Epithelial cell of proximal tubule (primary cell): Measurements from ENCODE around the gene NHERF2. TPM values are rescaled to one million over a fixed set of nuclear protein-coding genes. Genes with fewer than 3 reads are reported as not detected.
"Not testable (repeated sequence)": the region's sequence is repeated elsewhere in the genome, so short reads cannot be mapped to it uniquely, and the experiment has no call there.

Experiments
- DNase-seq: peaks from one replicate; pipeline ENCODE4 v3.0.0-alpha.2; 2011; ENCODE audit warnings: low read depth
- H3K4me3 ChIP-seq: 2 replicates; pipeline ENCODE4 v1.5.1; 2011; ENCODE audit warnings: low read depth, mild to moderate bottlenecking, low read length
- total RNA-seq: library from RNA; depleted of rRNA; stranded (reverse); fragments of >200 nt; gene quantifications from 2 replicates; pipeline ENCODE4 v1.2.3, GENCODE V29; 2015
- TF ChIP-seq, protein P1 (sequence below): conservative IDR thresholded peaks from 2 replicates; pipeline ENCODE4 v1.5.1; 2012; ENCODE audit warnings: low read depth, mild to moderate bottlenecking, low read length

The NHERF2 gene
- total RNA-seq, 1 donor from 2014 or later, result 29.9 TPM

DNA sequence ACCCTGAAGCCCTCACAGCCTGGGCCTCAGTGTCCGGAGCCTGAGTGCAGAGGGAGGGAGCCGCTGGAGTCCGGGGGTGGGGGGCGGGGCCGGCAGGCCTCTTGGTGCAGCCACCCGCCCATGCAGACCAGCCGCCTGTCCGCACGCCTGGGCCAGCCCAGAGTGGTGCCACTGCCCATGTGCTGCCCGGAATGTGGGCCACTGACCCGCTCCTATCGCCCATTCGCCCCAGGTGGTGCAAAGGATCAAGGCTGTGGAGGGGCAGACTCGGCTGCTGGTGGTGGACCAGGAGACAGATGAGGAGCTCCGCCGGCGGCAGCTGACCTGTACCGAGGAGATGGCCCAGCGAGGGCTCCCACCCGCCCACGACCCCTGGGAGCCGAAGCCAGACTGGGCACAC is 2.6 kb downstream of the NHERF2 start:
- TF ChIP-seq, protein P1, sequence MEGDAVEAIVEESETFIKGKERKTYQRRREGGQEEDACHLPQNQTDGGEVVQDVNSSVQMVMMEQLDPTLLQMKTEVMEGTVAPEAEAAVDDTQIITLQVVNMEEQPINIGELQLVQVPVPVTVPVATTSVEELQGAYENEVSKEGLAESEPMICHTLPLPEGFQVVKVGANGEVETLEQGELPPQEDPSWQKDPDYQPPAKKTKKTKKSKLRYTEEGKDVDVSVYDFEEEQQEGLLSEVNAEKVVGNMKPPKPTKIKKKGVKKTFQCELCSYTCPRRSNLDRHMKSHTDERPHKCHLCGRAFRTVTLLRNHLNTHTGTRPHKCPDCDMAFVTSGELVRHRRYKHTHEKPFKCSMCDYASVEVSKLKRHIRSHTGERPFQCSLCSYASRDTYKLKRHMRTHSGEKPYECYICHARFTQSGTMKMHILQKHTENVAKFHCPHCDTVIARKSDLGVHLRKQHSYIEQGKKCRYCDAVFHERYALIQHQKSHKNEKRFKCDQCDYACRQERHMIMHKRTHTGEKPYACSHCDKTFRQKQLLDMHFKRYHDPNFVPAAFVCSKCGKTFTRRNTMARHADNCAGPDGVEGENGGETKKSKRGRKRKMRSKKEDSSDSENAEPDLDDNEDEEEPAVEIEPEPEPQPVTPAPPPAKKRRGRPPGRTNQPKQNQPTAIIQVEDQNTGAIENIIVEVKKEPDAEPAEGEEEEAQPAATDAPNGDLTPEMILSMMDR, result no peak
- no peak for DNase-seq

GRCh38 chr16:2030036-2030435 is 3.3 kb downstream of the NHERF2 start:
- TF ChIP-seq, protein P1, result no peak
- no peak overlapping the region for H3K4me3 ChIP-seq
- DNase-seq, result no peak

More for the DNA sequence above, 2.6 kb downstream of the NHERF2 start:
- no peak overlapping the region for H3K4me3 ChIP-seq

DNA sequence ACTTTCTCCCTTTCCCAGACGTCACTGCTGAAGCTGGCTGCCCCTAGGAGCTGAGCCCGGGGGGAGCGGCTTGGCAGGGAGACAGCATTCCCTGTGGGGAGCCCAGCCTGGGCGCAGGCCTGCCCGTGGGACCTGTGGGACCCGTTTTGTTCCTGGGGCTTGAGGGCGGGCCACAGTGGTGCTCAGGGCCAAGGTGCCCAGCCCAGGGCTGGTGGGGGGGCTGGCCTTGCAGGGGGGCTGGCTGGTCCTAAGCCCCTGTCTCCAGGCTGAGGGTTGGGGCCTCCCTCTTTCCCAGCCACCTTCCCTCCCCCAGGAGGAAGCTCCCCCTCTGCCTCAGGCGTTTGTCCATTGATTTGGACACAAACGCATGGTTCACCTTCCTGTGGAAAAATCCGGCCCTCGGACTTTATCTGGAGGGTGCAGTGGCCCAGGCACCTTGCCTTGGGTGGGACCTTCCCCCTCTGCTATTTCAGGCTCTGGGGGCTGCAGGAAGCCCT is 4.4 kb downstream of the NHERF2 start:
- no peak for DNase-seq
- TF ChIP-seq, protein P1, result no peak
- no peak overlapping the region for H3K4me3 ChIP-seq

DNA sequence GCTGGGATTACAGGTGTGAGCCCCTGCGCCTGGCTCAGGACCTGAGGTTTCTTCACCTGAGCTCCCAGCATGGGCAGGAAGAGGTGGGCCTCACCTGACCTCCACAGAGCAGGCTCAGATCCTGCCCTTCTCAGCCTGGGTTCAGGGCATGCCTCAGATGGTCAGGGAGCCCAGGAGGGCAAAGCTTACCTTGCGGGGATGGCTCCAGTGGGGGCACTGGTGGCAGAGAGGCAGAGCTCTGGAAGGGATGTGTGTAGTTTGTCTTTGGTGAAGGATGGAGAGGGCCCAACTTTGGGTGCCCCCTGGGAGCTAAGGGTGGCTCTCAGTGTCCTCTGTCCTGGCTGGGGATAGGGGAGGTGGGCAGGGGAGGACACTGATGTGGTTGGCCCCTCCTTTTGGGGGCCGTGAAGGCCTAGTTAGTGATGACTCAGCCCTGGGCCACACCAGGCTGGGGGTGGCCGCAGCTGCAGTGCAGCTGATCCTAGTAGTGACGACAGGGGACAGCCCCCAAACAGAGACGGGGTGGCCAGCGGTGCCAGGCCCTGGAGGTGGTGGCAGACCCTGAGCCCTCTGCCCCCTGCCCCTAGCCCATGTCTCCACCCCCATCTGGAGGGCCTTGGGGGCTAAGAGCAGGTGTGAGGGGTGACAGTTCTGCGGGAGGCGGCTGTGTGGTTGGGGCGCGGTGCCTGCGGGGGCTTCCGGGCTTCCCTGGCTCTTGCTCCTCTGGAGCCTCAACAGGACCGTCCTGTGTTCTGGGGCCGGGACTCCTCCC is 5.8 kb downstream of the NHERF2 start:
- no peak overlapping the region for H3K4me3 ChIP-seq
- TF ChIP-seq, protein P1, result no peak
- DNase-seq, result no peak

DNA sequence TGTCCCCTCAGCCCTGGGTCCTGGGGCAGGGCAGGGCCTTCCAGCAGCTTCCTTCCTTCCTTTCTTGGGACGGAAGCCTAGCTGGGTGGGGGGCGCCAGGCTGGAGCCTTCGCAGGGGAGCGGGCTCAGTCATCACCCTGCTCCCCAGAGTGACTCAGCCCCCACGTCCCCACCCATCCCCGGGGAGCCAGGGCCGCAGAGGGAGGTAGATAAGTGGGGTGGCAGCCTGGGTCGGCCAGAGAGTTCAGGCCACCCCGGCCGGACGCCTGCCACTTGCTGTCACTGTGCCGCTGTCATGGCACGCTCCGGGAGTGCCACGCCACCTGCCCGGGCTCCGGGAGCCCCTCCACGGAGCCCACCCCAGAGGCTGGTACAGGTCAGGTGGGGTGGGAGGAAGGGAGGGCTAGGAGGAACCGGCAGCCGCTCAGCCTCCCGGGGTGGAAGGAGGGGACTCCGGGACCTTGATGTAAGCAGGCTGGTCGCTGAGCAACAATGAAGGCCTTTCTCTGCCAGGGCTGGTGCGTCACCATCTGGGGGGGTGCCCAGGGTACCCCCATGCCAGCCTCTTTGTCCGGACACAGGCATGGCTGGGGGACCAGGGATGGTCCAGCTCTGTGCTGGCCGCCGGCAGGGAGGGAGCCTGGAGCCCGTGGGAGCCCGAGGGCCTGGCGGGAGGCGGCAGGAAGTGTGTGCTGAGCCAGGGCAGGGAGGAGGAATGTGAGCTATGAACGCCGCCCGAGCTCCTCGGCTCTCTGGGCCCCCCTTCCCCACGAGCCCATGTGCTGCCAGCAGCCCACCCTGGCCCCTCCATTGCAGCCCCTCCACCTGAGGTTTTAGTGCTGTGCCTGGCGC is 6.6 kb downstream of the NHERF2 start:
- TF ChIP-seq, protein P1, result no peak
- H3K4me3 ChIP-seq, result no peak overlapping the region
- no peak for DNase-seq

GRCh38 chr16:2033909-2034695 is 7.4 kb downstream of the NHERF2 start:
- DNase-seq, H3K4me3 ChIP-seq: not testable (repeated sequence)
